Vagina (tissue), 2 donors: ENCODE data around the gene QSER1.

ENCODE experiments used
- CTCF ChIP-seq, 3 experiments: fragments of 450-650 bp in 2 of 3; fragments of 200-600 bp in 1 of 3; sonication (generic) in 1 of 3; IDR thresholded peaks; one replicate each; pipeline ENCODE4 v1.5.1; 2017 to 2019; ENCODE audit warnings: antibody characterized with exemption in 3 of 3, mild to moderate bottlenecking in 2 of 3, moderate library complexity in 2 of 3
- POLR2A ChIP-seq, 2 donors: fragments of 450-650 bp; IDR thresholded peaks; one replicate each; pipeline ENCODE4 v1.6.1; 2017; ENCODE audit warnings: antibody characterized with exemption in 2 of 2, mild to moderate bottlenecking in 2 of 2, moderate library complexity in 2 of 2
- POLR2AphosphoS5 ChIP-seq, 2 donors: sonication (generic); formaldehyde crosslinking; IDR thresholded peaks; one replicate each; pipeline ENCODE4 v1.9.0; 2017; ENCODE audit warnings: antibody characterized with exemption in 2 of 2, mild to moderate bottlenecking in 2 of 2, low read depth in 1 of 2; ENCODE audit not compliant: insufficient read depth in 1 of 2

GRCh38 chr11:32895471-32895870, 2.9 kb downstream of the QSER1 start:
- TF ChIP-seq CTCF (IDR thresholded peaks at IDR 0.05) = no peak
- TF ChIP-seq POLR2A (IDR thresholded peaks at IDR 0.05) = no peak
- no peak for TF ChIP-seq POLR2AphosphoS5 (IDR thresholded peaks at IDR 0.05; ENCODE audit: insufficient read depth in 1 of 2, low read depth in 1 of 2)
